H9 (cell line): Measurements from ENCODE around the gene AIF1. TPM values are rescaled to one million over a fixed set of nuclear protein-coding genes. Genes with fewer than 3 reads are reported as not detected.

Source experiments
- DNase-seq: peaks from one replicate; pipeline ENCODE4 v3.0.0-alpha.2; 2017
- H2AFZ ChIP-seq: one replicate; pipeline ENCODE4 v1.6.1; 2013; ENCODE audit warnings: mild to moderate bottlenecking, low read length, control low read depth, moderate library complexity
- H2AK5ac ChIP-seq: 2 replicates; pipeline ENCODE4 v1.6.1; 2013; ENCODE audit warnings: low read length, control low read depth, mixed read lengths; ENCODE audit not compliant: insufficient read length
- H2BK120ac ChIP-seq: one replicate; pipeline ENCODE4 v1.6.1; 2013; ENCODE audit warnings: low read depth, mild to moderate bottlenecking, low read length, control low read depth, inconsistent platforms; ENCODE audit not compliant: poor library complexity, severe bottlenecking
- H2BK12ac ChIP-seq: 2 replicates; pipeline ENCODE4 v1.6.1; 2013; ENCODE audit warnings: low read length, control low read depth, mixed read lengths, low read depth; ENCODE audit not compliant: insufficient read length
- H2BK15ac ChIP-seq: 2 replicates; pipeline ENCODE4 v1.6.1; 2013; ENCODE audit warnings: low read depth, low read length, control low read depth
- H2BK20ac ChIP-seq: one replicate; pipeline ENCODE4 v1.6.1; 2013; ENCODE audit warnings: low read depth, mild to moderate bottlenecking, low read length, control low read depth, inconsistent platforms; ENCODE audit not compliant: poor library complexity, severe bottlenecking
- H2BK5ac ChIP-seq: 2 replicates; pipeline ENCODE4 v1.6.1; 2013; ENCODE audit warnings: low read length, control low read depth, mixed read lengths; ENCODE audit not compliant: insufficient read length
- H3K14ac ChIP-seq: 2 replicates; pipeline ENCODE4 v1.6.1; 2013; ENCODE audit warnings: low read length, control low read depth; ENCODE audit not compliant: insufficient read depth
- H3K18ac ChIP-seq: 2 replicates; pipeline ENCODE4 v1.6.1; 2013; ENCODE audit warnings: low read depth, mild to moderate bottlenecking, mixed read lengths, low read length, control low read depth; ENCODE audit not compliant: insufficient read length
- H3K23ac ChIP-seq: 2 replicates; pipeline ENCODE4 v1.6.1; 2013; ENCODE audit warnings: low read length, control low read depth, mixed read lengths, low read depth; ENCODE audit not compliant: insufficient read length
- H3K23me2 ChIP-seq: 2 replicates; pipeline ENCODE4 v1.6.1; 2013; ENCODE audit warnings: low read depth, mild to moderate bottlenecking, mixed read lengths, low read length, control low read depth; ENCODE audit not compliant: insufficient read length, poor library complexity, severe bottlenecking
- H3K27ac ChIP-seq: 2 replicates; pipeline ENCODE4 v1.5.1; 2013; ENCODE audit warnings: low read length, control low read depth, mixed read lengths, low read depth; ENCODE audit not compliant: insufficient read length
- H3K27me3 ChIP-seq: 2 replicates; pipeline ENCODE4 v1.6.1; 2013; ENCODE audit warnings: low read length, control low read depth, inconsistent platforms; ENCODE audit not compliant: insufficient read depth
- H3K4ac ChIP-seq: 2 replicates; pipeline ENCODE4 v1.6.1; 2013; ENCODE audit warnings: low read depth, mild to moderate bottlenecking, control low read depth, inconsistent platforms, low read length, moderate library complexity
- H3K4me1 ChIP-seq: 2 replicates; pipeline ENCODE4 v1.6.1; 2013; ENCODE audit warnings: low read length, control low read depth, inconsistent platforms; ENCODE audit not compliant: insufficient read depth
- H3K4me2 ChIP-seq: 2 replicates; pipeline ENCODE4 v1.6.1; 2013; ENCODE audit warnings: low read length, control low read depth, mixed read lengths; ENCODE audit not compliant: insufficient read length, insufficient read depth
- H3K56ac ChIP-seq: 2 replicates; pipeline ENCODE4 v1.6.1; 2013; ENCODE audit warnings: low read depth, mild to moderate bottlenecking, mixed read lengths, low read length, control low read depth; ENCODE audit not compliant: insufficient read length
- H3K79me1 ChIP-seq: 2 replicates; pipeline ENCODE4 v1.6.1; 2013; ENCODE audit warnings: low read depth, mild to moderate bottlenecking, moderate library complexity, low read length, control low read depth, inconsistent platforms; ENCODE audit not compliant: insufficient read depth, poor library complexity, severe bottlenecking
- H3K79me2 ChIP-seq: 2 replicates; pipeline ENCODE4 v1.6.1; 2013; ENCODE audit warnings: low read length, control low read depth, inconsistent platforms; ENCODE audit not compliant: insufficient read depth
- H3K9ac ChIP-seq: 2 replicates; pipeline ENCODE4 v1.6.1; 2013; ENCODE audit warnings: low read length, control low read depth, mixed read lengths; ENCODE audit not compliant: insufficient read length; ENCODE audit errors: extremely low read depth
- H3K9me3 ChIP-seq: one replicate; pipeline ENCODE4 v1.6.1; 2013; ENCODE audit warnings: low read depth, low read length, inconsistent platforms; ENCODE audit not compliant: control insufficient read depth
- H3T11ph ChIP-seq: one replicate; pipeline ENCODE4 v1.6.1; 2013; ENCODE audit warnings: mild to moderate bottlenecking, low read length, control low read depth, inconsistent platforms
- H4K20me1 ChIP-seq: one replicate; pipeline ENCODE4 v1.6.1; 2013; ENCODE audit not compliant: control insufficient read depth, insufficient read length, insufficient read depth
- H4K5ac ChIP-seq: 2 replicates; pipeline ENCODE4 v1.6.1; 2013; ENCODE audit warnings: low read depth, mild to moderate bottlenecking, mixed read lengths, low read length, control low read depth; ENCODE audit not compliant: insufficient read length
- H4K8ac ChIP-seq: replicated peaks from 2 replicates; pipeline ENCODE4 v1.6.1; 2013; ENCODE audit warnings: low read length, control low read depth, mixed read lengths, low read depth; ENCODE audit not compliant: insufficient read length
- H4K91ac ChIP-seq: 2 replicates; pipeline ENCODE4 v1.6.1; 2013; ENCODE audit warnings: low read depth, mild to moderate bottlenecking, moderate library complexity, mixed read lengths, low read length, control low read depth; ENCODE audit not compliant: insufficient read length
- H3K27ac Mint-ChIP-seq, 3 experiments: 2 replicates in 2 of 3; 3 replicates in 1 of 3; pipeline ENCODE4 v1.8.0; 2020 to 2021; ENCODE audit warnings: mixed read lengths in 3 of 3, mild to moderate bottlenecking in 1 of 3, moderate library complexity in 1 of 3
- H3K27me3 Mint-ChIP-seq: 2 replicates; pipeline ENCODE4 v1.8.0; 2021; ENCODE audit warnings: low read depth, mild to moderate bottlenecking, moderate library complexity, mixed read lengths
- H3K36me3 Mint-ChIP-seq, 3 experiments: 2 replicates in 2 of 3; 3 replicates in 1 of 3; pipeline ENCODE4 v1.8.0; 2020 to 2021; ENCODE audit warnings: low read depth in 3 of 3, mixed read lengths in 3 of 3; ENCODE audit not compliant: insufficient read depth in 1 of 3
- H3K4me1 Mint-ChIP-seq, 2 experiments: 2 replicates each; pipeline ENCODE4 v1.8.0; 2020; ENCODE audit warnings: mixed read lengths in 2 of 2
- H3K4me3 Mint-ChIP-seq, 2 experiments: 2 replicates in 1 of 2; 3 replicates in 1 of 2; pipeline ENCODE4 v1.8.0; 2020 to 2021; ENCODE audit warnings: mild to moderate bottlenecking in 2 of 2, mixed read lengths in 2 of 2, moderate library complexity in 1 of 2
- H3K9me3 Mint-ChIP-seq, 2 experiments: 2 replicates in 1 of 2; 3 replicates in 1 of 2; pipeline ENCODE4 v1.8.0; 2020; ENCODE audit warnings: mild to moderate bottlenecking in 2 of 2, mixed read lengths in 2 of 2, moderate library complexity in 1 of 2
- CTCF ChIP-seq: fragments of 200-600 bp; sonication (generic); conservative IDR thresholded peaks from 3 replicates; pipeline ENCODE4 v1.8.0; 2021; ENCODE audit warnings: antibody characterized with exemption, mild to moderate bottlenecking
- WGBS: extraction: QIAGEN DNeasy Blood & Tissue Kit; methylation state at CpG from one replicate; pipeline ENCODE4 v1.1.7; 2013; ENCODE audit warnings: missing lambda C conversion rate, low lambda C conversion rate, mixed read lengths; ENCODE audit not compliant: insufficient read length; ENCODE audit errors: extremely low coverage; 5-methylcytosine and 5-hydroxymethylcytosine counted together
- total RNA-seq: library from RNA; stranded (reverse); gene quantifications from 2 replicates; pipeline ENCODE4 v1.2.1, GENCODE V29; 2021

AIF1 gene
- total RNA-seq, 1 experiment from 2014 or later = 4.2 TPM

- Mint-ChIP-seq H3K9me3 (no peaks in the 10 kb centered on the region; a peak in 1 of 5 replicates), H3K4me3 (no peak overlapping the region), H3K27ac (no peak overlapping the region; a peak in 2 of 7 replicates), H3K36me3 (peaks cover 9 to 10% (median 10%) of the 10 kb centered on the region in 3 experiments), H3K27me3 (no peaks in the 10 kb centered on the region), H3K4me1 (peaks cover 24 to 30% of the 10 kb centered on the region in 2 experiments)
- DNase-seq = no peak
- no peaks in the 10 kb centered on the region for H4K20me1 ChIP-seq
- no peaks in the 10 kb centered on the region for H3K79me1 ChIP-seq
- H3K4ac ChIP-seq = no peak overlapping the region
- no peak overlapping the region for H3K23ac ChIP-seq
- peaks cover 9% of the 10 kb centered on the region for H3K79me2 ChIP-seq
- H2BK15ac ChIP-seq = no peak overlapping the region
- no peak overlapping the region for H2BK20ac ChIP-seq
- H2BK5ac ChIP-seq = no peak overlapping the region
- H3K56ac ChIP-seq = no peak overlapping the region
- H3K4me1 ChIP-seq = peaks cover 14% of the 10 kb centered on the region; the same call in 1 of the 2 replicates
- H2BK120ac ChIP-seq = no peak overlapping the region
- no peak overlapping the region for H3K18ac ChIP-seq
- no peak overlapping the region for H4K8ac ChIP-seq
- H3K14ac ChIP-seq = no peak overlapping the region
- no peak overlapping the region for H2AFZ ChIP-seq
- H3K23me2 ChIP-seq = peaks cover 6% of the 10 kb centered on the region
- H3K27me3 ChIP-seq = no peaks in the 10 kb centered on the region
- no peak overlapping the region for H3K4me2 ChIP-seq
- no peaks in the 10 kb centered on the region for H3K9me3 ChIP-seq
- H2AK5ac ChIP-seq = no peak overlapping the region
- no peak overlapping the region for H4K91ac ChIP-seq
- H4K5ac ChIP-seq = no peak overlapping the region
- H3K9ac ChIP-seq = no peak overlapping the region
- no peak overlapping the region for H2BK12ac ChIP-seq
- WGBS = no CpG with 5 or more reads among the region's 2 CpGs
- no peak overlapping the region for H3K27ac ChIP-seq
- TF ChIP-seq CTCF = no peak
- H3T11ph ChIP-seq = no peak overlapping the region
These were observed 2.0 kb downstream of the AIF1 start for GRCh38 chr6:31617010-31617409.
